ENCODE measurements around the gene MROH2A.
A peak's percentile ranks its signal among the peaks of the same experiment; 100 is the strongest.

- TF ChIP-seq CTCF (IDR thresholded peaks at IDR 0.05; ENCODE audit: low read depth, low read length, poor library complexity, severe bottlenecking) (peak; percentile 96), EZH2phosphoT487 (IDR thresholded peaks at IDR 0.05; ENCODE audit: borderline replicate concordance, low read length) (no peak)
Observed at GRCh38 chr2:233857511-233858141, 79.5 kb downstream of the MROH2A start.

All from DOHH2 (cell line).